Lower leg skin (tissue), 3 donors: Measurements from ENCODE around the gene TGFBRAP1.

ENCODE experiments used
- POLR2A ChIP-seq, 2 donors: fragments of 450-650 bp; IDR thresholded peaks; one replicate each; pipeline ENCODE4 v1.6.1; 2016 to 2017; ENCODE audit warnings: antibody characterized with exemption in 2 of 2, mild to moderate bottlenecking in 1 of 2, moderate library complexity in 1 of 2
- TF ChIP-seq, protein P1 (sequence below), 3 donors: fragments of 450-650 bp; IDR thresholded peaks; one replicate each; pipeline ENCODE4 v1.5.1; 2016; ENCODE audit warnings: antibody characterized with exemption in 3 of 3, mild to moderate bottlenecking in 3 of 3, moderate library complexity in 2 of 3

DNA sequence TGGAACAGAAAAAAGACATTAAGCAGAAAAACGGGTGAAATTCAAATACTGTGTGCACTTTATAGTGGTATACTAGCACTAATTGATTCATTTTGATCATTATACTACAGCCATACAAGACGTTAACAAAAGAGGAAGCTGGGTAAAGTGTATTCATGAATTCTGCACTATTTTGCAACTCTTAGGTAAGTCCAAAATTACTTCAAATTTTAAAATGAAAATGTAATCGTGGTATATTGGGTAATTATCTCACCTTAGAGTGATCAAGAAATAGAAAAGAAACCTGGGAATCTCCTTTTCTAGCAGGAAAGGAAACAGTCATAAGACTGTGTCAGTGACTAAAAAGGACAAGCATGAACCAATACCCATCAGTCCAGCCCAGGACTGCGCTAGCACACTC lies 5.4 kb downstream of the TGFBRAP1 start:
- TF ChIP-seq, protein P1, sequence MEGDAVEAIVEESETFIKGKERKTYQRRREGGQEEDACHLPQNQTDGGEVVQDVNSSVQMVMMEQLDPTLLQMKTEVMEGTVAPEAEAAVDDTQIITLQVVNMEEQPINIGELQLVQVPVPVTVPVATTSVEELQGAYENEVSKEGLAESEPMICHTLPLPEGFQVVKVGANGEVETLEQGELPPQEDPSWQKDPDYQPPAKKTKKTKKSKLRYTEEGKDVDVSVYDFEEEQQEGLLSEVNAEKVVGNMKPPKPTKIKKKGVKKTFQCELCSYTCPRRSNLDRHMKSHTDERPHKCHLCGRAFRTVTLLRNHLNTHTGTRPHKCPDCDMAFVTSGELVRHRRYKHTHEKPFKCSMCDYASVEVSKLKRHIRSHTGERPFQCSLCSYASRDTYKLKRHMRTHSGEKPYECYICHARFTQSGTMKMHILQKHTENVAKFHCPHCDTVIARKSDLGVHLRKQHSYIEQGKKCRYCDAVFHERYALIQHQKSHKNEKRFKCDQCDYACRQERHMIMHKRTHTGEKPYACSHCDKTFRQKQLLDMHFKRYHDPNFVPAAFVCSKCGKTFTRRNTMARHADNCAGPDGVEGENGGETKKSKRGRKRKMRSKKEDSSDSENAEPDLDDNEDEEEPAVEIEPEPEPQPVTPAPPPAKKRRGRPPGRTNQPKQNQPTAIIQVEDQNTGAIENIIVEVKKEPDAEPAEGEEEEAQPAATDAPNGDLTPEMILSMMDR (IDR thresholded peaks at IDR 0.05), result no peak
- no peak for TF ChIP-seq POLR2A (IDR thresholded peaks at IDR 0.05)
